GM19351 (cell line): ENCODE measurements around the gene S100A12.
"Not testable (repeated sequence)": the region's sequence is repeated elsewhere in the genome, so short reads cannot be mapped to it uniquely, and the experiment has no call there.

Source experiments
- ATAC-seq: cut with Tn5 transposase; IDR thresholded peaks from one replicate; pipeline ENCODE4 v1.9.1; 2021; ENCODE audit warnings: mild to moderate bottlenecking, moderate library complexity; ENCODE audit not compliant: unreplicated experiment

S100A12 gene

DNA sequence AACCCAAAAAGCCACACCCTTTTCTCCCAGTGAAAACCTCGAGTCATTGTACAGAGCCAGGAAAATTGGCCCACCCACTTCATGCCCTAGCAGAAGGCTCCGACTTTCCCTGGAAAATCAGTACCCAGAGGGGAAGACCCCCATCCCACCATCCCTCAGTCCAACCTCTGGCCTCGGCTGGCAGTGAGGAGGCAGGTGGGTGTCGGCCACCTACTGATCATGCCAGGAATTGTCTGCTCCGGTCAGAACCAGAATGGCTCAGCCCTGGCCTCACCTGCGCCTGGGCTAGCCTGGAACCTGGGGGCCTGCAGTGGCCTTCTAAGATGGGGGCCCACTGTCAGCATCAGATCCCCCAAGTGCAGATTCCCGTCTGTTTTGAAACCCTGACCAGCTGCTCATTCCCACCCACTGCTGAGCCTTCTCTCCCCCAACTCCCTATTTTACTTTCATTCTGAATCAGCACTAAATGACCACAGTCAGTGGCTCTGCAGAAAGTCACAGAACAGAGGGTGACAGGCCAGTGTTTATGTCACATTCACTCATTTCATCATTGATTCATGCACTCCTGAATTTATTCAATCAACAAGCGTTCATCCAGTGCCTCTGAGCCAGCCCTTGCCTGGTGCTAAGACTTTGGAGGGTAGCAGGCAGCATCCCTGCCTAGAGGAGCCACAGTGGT, 20.8 kb downstream of the S100A12 start:
- ATAC-seq = no peak

DNA sequence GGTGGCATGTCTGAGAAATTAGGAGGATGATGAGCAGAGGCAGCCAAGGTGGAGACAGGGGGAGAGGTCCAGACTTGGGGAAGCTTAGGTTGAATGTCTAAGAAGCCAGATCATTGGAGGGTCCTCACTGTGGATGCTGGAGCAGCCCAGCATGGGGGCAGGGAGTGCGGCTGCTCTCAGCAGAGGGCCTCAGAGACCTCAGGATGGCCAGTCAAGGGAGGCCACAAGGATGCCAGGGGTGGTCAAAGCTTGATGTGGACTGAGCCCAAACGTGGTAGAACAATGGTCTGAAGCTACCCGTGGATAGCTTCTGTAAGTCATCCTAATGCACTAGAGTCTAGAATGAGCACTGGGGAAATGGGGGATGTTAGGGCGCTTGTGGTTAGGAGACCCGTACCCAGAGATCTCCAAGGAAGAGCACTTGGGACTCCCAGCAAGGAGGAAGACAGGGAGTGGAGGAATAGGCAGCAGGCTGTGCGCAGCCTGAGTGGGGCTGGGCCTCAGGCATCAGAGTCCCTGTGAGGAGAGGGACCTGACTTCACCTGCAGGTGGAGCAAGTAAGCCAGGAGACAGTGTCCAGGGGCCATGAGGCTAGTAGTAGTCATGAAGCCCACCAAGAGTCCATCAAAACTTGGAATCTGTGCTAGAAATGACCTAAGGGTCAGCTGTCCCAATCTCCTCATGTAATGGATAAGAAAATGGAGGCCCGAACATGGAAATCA, 22.0 kb downstream of the S100A12 start:
- no peak for ATAC-seq

GRCh38 chr1:153352523-153352922, 22.9 kb downstream of the S100A12 start:
- no peak for ATAC-seq

- ATAC-seq = no peak
Measured at GRCh38 chr1:153350321-153350957, 25.0 kb downstream of the S100A12 start.

- no peak for ATAC-seq
Measured at GRCh38 chr1:153349363-153350320, 25.8 kb downstream of the S100A12 start.

GRCh38 chr1:153348511-153349362, 26.7 kb downstream of the S100A12 start, which contains the start of gene PGLYRP4:
Gene PGLYRP4 (minus strand): TSS chr1:153348841. CDS start chr1:153347932, 909 bp downstream.
- ATAC-seq = no peak

- no peak for ATAC-seq
Measured at GRCh38 chr1:153347856-153348255, 27.6 kb downstream of the S100A12 start.

DNA sequence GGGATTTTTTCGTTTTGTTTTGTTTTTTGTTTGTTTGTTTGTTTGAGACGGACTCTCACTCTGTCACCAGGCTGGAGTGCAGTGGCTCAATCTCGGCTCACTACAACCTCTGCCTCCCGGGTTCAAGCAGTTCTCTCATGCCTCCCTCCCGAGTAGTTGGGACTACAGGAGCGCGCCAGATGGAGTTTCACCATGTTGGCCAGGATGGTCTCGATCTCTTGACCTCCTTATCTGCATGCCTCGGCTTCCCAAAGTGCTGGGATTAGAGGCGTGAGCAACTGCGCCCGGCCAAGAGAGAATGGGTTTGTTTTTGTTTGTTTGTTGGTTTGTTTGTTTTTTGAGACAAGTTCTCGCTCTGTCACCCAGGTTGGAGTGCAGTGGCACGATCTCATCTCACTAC, 28.4 kb downstream of the S100A12 start:
- ATAC-seq = not testable (repeated sequence)

DNA sequence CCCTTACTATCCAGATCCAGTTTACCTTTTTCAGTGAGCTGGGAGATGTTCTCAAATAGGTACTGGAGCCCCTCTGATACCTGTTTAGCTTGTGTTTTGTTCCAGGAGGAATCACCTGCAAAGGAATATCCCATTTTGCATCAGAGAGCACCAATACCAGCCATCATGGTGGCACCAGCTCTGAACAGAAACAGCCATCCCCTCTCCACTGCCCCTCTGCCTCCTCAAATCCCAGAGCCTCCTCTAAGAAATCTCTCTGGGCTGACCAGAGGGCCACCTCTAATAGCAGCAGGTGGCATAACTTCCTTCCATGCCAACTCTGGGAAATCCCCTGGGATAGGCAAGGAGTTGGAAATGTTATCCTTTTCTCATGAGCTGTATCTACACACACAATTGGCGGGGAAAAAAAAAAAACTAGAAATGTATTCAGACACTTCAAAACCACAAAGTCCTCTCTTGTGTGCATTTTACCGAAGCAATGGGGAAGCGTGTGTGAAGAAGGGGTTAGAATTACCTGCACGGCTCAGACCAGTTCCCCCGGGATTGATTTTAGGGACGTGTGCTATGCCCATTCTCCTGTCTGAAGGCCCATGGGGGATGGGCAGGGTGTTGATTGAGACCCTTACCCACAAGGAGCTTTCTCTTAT, 29.2 kb downstream of the S100A12 start:
- no peak for ATAC-seq

DNA sequence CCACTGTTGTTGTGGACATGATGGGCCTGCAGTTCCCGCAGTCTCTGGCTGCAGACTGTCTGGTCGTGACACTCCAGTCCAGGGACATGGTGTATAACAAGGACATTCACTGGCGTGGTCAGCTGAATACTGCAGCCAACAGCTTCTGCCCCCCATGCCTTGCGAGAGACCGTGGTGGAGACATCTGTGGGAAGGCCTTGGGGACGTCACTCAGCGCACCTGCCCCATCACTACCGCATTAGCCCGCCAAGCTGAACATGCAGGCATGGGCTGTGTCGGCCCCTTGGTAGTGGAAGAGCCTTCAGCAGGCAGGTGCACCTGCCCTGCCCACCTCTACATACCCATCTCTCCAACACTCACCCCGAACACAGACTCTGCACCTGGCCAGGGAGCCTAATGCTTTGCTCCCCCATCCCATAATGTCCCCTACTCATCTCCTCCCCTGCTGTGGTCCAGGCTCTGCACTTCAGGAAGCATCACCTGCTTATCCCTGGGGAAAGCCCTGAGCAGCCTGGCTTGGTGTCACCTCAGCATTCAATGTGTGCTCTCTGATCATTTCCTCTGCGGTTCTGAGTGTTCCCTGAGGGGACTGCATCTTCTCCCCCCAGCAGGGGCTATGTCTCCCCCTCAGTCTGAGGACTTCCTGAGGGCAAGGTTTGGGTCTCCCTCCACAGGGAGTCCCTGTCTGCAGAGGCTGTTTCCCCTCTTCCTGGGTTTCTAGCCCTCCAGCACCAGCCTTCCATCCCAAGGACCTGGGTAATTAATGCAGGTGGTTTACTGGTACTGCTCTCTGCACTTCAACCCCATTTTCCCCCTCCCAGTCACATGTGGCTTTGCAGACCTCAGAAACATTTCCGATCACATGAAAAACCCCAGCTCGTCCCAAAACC, 30.0 kb downstream of the S100A12 start:
- no peak for ATAC-seq

DNA sequence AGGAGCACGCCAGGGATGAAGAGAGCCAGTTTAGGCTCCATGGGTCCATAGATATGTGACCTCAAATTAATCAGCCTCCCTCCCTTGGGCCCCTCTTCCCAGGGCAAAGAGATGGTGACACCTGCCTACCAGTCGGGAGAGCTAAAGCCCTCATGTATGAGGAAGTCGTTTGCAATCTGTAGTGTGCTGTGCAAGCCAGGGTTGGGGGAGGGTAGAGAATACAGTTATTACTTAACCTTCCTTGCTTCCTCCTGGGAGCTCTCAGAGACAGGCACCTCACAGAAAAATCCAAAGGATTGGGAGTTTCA, 30.7 kb downstream of the S100A12 start:
- no peak for ATAC-seq

- ATAC-seq = no peak
Measured at GRCh38 chr1:153343811-153344717, 31.4 kb downstream of the S100A12 start.

DNA sequence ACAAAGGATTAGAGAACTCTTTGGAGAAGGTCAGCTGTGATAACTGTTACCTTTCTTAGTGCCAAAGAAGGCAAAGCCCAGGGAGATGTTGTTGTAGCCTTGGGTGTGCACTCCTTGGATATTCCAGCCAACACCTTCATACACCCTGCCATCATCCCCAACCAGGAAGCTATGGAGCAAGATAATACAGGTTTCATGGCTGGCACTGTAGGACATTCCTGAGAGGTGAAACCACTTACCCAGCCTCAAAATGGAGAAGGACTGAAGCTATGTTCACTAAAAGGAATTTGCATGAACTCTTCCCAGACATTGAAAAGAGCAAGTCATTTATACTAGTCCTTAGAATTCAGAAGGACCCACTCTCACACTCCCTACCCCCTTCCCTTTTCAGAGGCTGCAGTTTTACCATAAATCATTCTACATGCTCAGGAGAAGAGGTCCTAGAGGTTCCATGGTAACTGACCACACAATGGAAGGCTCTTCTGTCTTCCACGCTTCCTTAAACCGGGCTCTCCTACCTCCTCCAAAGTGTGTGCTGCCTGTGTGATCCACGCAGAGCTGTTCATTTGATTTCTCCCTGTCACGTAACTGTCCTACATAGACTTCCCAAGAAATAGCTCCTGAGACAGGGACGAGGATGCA, 32.3 kb downstream of the S100A12 start:
- no peak for ATAC-seq

- no peak for ATAC-seq
Measured at GRCh38 chr1:153342178-153342577, 33.2 kb downstream of the S100A12 start.

GRCh38 chr1:153341431-153341934, 33.9 kb downstream of the S100A12 start:
- ATAC-seq = no peak

- ATAC-seq = no peak
Measured at GRCh38 chr1:153340356-153340755, 35.1 kb downstream of the S100A12 start.

DNA sequence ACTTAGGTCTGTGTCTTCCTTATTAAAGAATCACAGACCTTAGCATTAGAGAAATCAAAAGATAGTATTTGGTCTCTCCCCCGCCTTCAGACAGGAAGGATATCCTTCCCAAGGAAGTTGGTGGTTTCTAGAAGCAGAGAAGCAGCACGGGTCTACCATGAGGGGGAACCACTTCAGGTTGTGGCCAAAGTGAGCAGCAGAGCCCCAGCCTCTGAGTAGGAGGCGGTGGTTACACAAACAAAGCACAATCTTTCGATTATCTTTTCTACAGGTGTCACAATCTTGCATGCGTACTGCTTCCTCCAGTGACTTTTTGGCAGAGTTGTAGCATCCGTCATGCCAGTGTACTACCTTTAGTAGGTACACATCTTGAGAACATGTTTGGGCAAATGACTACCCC, 35.6 kb downstream of the S100A12 start:
- ATAC-seq = no peak
